Measurements from ENCODE around the gene IP6K1.
"Not testable (repeated sequence)": the region's sequence is repeated elsewhere in the genome, so short reads cannot be mapped to it uniquely, and the experiment has no call there.

The IP6K1 gene

GRCh38 chr3:49685846-49686245 lies 100.5 kb downstream of the IP6K1 start:
- H3K27me3 ChIP-seq (ENCODE audit: control insufficient read depth in 5 of 5, insufficient read depth in 4 of 5, low read length in 5 of 5); H3K9me3 ChIP-seq (ENCODE audit: control insufficient read depth in 5 of 5, low read length in 5 of 5); H3K27ac ChIP-seq (ENCODE audit: low read depth, low read length); H3K4me3 ChIP-seq (ENCODE audit: low read depth in 1 of 5, low read length in 5 of 5); H3K9ac ChIP-seq (ENCODE audit: low read length in 5 of 5): not testable (repeated sequence)
- peaks cover 0 to 39% (median 34%) of the 10 kb centered on the region in 5 donors for H3K36me3 ChIP-seq (ENCODE audit: control insufficient read depth in 5 of 5, insufficient read depth in 5 of 5, low read length in 5 of 5)
- H3K4me1 ChIP-seq (ENCODE audit: control insufficient read depth in 5 of 5, insufficient read depth in 5 of 5, low read length in 5 of 5): peaks cover 0 to 34% (median 26%) of the 10 kb centered on the region in 5 donors

- Histone ChIP-seq H3K36me3 (ENCODE audit: control insufficient read depth in 5 of 5, insufficient read depth in 5 of 5, low read length in 5 of 5) (peaks cover 0 to 47% (median 42%) of the 10 kb centered on the region in 5 donors), H3K4me1 (ENCODE audit: control insufficient read depth in 5 of 5, insufficient read depth in 5 of 5, low read length in 5 of 5) (peaks cover 0 to 27% (median 18%) of the 10 kb centered on the region in 5 donors)
- not testable (repeated sequence) for H3K27me3 ChIP-seq (ENCODE audit: control insufficient read depth in 5 of 5, insufficient read depth in 4 of 5, low read length in 5 of 5); H3K4me3 ChIP-seq (ENCODE audit: low read depth in 1 of 5, low read length in 5 of 5); H3K9me3 ChIP-seq (ENCODE audit: control insufficient read depth in 5 of 5, low read length in 5 of 5); H3K27ac ChIP-seq (ENCODE audit: low read depth, low read length); H3K9ac ChIP-seq (ENCODE audit: low read length in 5 of 5)
Observed at GRCh38 chr3:49685103-49685502, 101.2 kb downstream of the IP6K1 start.

GRCh38 chr3:49684453-49684852 lies 101.9 kb downstream of the IP6K1 start:
- peaks cover 0 to 20% (median 14%) of the 10 kb centered on the region in 5 donors for H3K4me1 ChIP-seq (ENCODE audit: control insufficient read depth in 5 of 5, insufficient read depth in 5 of 5, low read length in 5 of 5)
- H3K9ac ChIP-seq (ENCODE audit: low read length in 5 of 5); H3K27me3 ChIP-seq (ENCODE audit: control insufficient read depth in 5 of 5, insufficient read depth in 4 of 5, low read length in 5 of 5); H3K9me3 ChIP-seq (ENCODE audit: control insufficient read depth in 5 of 5, low read length in 5 of 5); H3K4me3 ChIP-seq (ENCODE audit: low read depth in 1 of 5, low read length in 5 of 5); H3K27ac ChIP-seq (ENCODE audit: low read depth, low read length): not testable (repeated sequence)
- peaks cover 0 to 53% (median 48%) of the 10 kb centered on the region in 5 donors for H3K36me3 ChIP-seq (ENCODE audit: control insufficient read depth in 5 of 5, insufficient read depth in 5 of 5, low read length in 5 of 5)

GRCh38 chr3:49683162-49683561 lies 103.2 kb downstream of the IP6K1 start:
- H3K27ac ChIP-seq (ENCODE audit: low read depth, low read length): no peak overlapping the region
- peaks cover 0 to 66% (median 61%) of the 10 kb centered on the region in 5 donors for H3K36me3 ChIP-seq (ENCODE audit: control insufficient read depth in 5 of 5, insufficient read depth in 5 of 5, low read length in 5 of 5)
- H3K4me3 ChIP-seq (ENCODE audit: low read depth in 1 of 5, low read length in 5 of 5): no peak overlapping the region
- H3K27me3 ChIP-seq (ENCODE audit: control insufficient read depth in 5 of 5, insufficient read depth in 4 of 5, low read length in 5 of 5): peaks cover 0 to 3% (median 0%) of the 10 kb centered on the region in 5 donors
- peaks cover 0 to 10% (median 7%) of the 10 kb centered on the region in 5 donors for H3K4me1 ChIP-seq (ENCODE audit: control insufficient read depth in 5 of 5, insufficient read depth in 5 of 5, low read length in 5 of 5)
- no peaks in the 10 kb centered on the region for H3K9me3 ChIP-seq (ENCODE audit: control insufficient read depth in 5 of 5, low read length in 5 of 5)
- H3K9ac ChIP-seq (ENCODE audit: low read length in 5 of 5): no peak overlapping the region

- no peak overlapping the region for H3K27ac ChIP-seq (ENCODE audit: low read depth, low read length)
- no peak overlapping the region for H3K4me3 ChIP-seq (ENCODE audit: low read depth in 1 of 5, low read length in 5 of 5)
- peaks cover 0 to 3% (median 0%) of the 10 kb centered on the region in 5 donors for H3K27me3 ChIP-seq (ENCODE audit: control insufficient read depth in 5 of 5, insufficient read depth in 4 of 5, low read length in 5 of 5)
Observed at GRCh38 chr3:49681543-49681942, 104.8 kb downstream of the IP6K1 start.

GRCh38 chr3:49681232-49681522 lies 105.2 kb downstream of the IP6K1 start:
- peaks cover 0 to under 1% (median 0%) of the 10 kb centered on the region in 5 donors for H3K4me1 ChIP-seq (ENCODE audit: control insufficient read depth in 5 of 5, insufficient read depth in 5 of 5, low read length in 5 of 5)
- no peaks in the 10 kb centered on the region for H3K27me3 ChIP-seq (ENCODE audit: control insufficient read depth in 5 of 5, insufficient read depth in 4 of 5, low read length in 5 of 5)
- H3K9me3 ChIP-seq (ENCODE audit: control insufficient read depth in 5 of 5, low read length in 5 of 5): no peaks in the 10 kb centered on the region

More at GRCh38 chr3:49681543-49681942, 104.8 kb downstream of the IP6K1 start:
- H3K9ac ChIP-seq (ENCODE audit: low read length in 5 of 5): no peak overlapping the region
- peaks cover 0 to 83% (median 77%) of the 10 kb centered on the region in 5 donors for H3K36me3 ChIP-seq (ENCODE audit: control insufficient read depth in 5 of 5, insufficient read depth in 5 of 5, low read length in 5 of 5)
- peaks cover 0 to 4% (median 3%) of the 10 kb centered on the region in 5 donors for H3K4me1 ChIP-seq (ENCODE audit: control insufficient read depth in 5 of 5, insufficient read depth in 5 of 5, low read length in 5 of 5)
- H3K9me3 ChIP-seq (ENCODE audit: control insufficient read depth in 5 of 5, low read length in 5 of 5): no peaks in the 10 kb centered on the region

GRCh38 chr3:49680493-49681231 lies 105.7 kb downstream of the IP6K1 start:
- Histone ChIP-seq H3K36me3 (ENCODE audit: control insufficient read depth in 5 of 5, insufficient read depth in 5 of 5, low read length in 5 of 5) (peaks cover 0 to 91% (median 84%) of the 10 kb centered on the region in 5 donors), H3K27ac (ENCODE audit: low read depth, low read length) (no peak overlapping the region), H3K9ac (ENCODE audit: low read length in 5 of 5) (no peak overlapping the region), H3K9me3 (ENCODE audit: control insufficient read depth in 5 of 5, low read length in 5 of 5) (no peaks in the 10 kb centered on the region), H3K27me3 (ENCODE audit: control insufficient read depth in 5 of 5, insufficient read depth in 4 of 5, low read length in 5 of 5) (no peaks in the 10 kb centered on the region), H3K4me3 (ENCODE audit: low read depth in 1 of 5, low read length in 5 of 5) (no peak overlapping the region), H3K4me1 (ENCODE audit: control insufficient read depth in 5 of 5, insufficient read depth in 5 of 5, low read length in 5 of 5) (no peaks in the 10 kb centered on the region)

More at GRCh38 chr3:49681232-49681522, 105.2 kb downstream of the IP6K1 start:
- peaks cover 0 to 86% (median 81%) of the 10 kb centered on the region in 5 donors for H3K36me3 ChIP-seq (ENCODE audit: control insufficient read depth in 5 of 5, insufficient read depth in 5 of 5, low read length in 5 of 5)
- H3K4me3 ChIP-seq (ENCODE audit: low read depth in 1 of 5, low read length in 5 of 5): no peak overlapping the region
- no peak overlapping the region for H3K27ac ChIP-seq (ENCODE audit: low read depth, low read length)
- H3K9ac ChIP-seq (ENCODE audit: low read length in 5 of 5): no peak overlapping the region

GRCh38 chr3:49675912-49676311 lies 110.4 kb downstream of the IP6K1 start:
- peaks cover 0 to 55% (median 51%) of the 10 kb centered on the region in 5 donors for H3K36me3 ChIP-seq (ENCODE audit: control insufficient read depth in 5 of 5, insufficient read depth in 5 of 5, low read length in 5 of 5)

GRCh38 chr3:49674497-49674983 lies 111.8 kb downstream of the IP6K1 start:
- Histone ChIP-seq H3K27ac (ENCODE audit: low read depth, low read length) (peak overlapping the region; percentile 23), H3K4me3 (ENCODE audit: low read depth in 1 of 5, low read length in 5 of 5) (peak overlapping the region; percentile 66 to 85 (median 82)), H3K9ac (ENCODE audit: low read length in 5 of 5) (peak overlapping the region in 4 of 5 donors; percentile 55 to 81 (median 63)), H3K27me3 (ENCODE audit: control insufficient read depth in 5 of 5, insufficient read depth in 4 of 5, low read length in 5 of 5) (no peaks in the 10 kb centered on the region), H3K9me3 (ENCODE audit: control insufficient read depth in 5 of 5, low read length in 5 of 5) (peaks cover 0 to 3% (median 0%) of the 10 kb centered on the region in 5 donors), H3K36me3 (ENCODE audit: control insufficient read depth in 5 of 5, insufficient read depth in 5 of 5, low read length in 5 of 5) (peaks cover 0 to 41% (median 37%) of the 10 kb centered on the region in 5 donors), H3K4me1 (ENCODE audit: control insufficient read depth in 5 of 5, insufficient read depth in 5 of 5, low read length in 5 of 5) (peaks cover 0 to 22% (median 18%) of the 10 kb centered on the region in 5 donors)

More at GRCh38 chr3:49675912-49676311, 110.4 kb downstream of the IP6K1 start:
- Histone ChIP-seq H3K4me1 (ENCODE audit: control insufficient read depth in 5 of 5, insufficient read depth in 5 of 5, low read length in 5 of 5) (peaks cover 0 to 22% (median 18%) of the 10 kb centered on the region in 5 donors), H3K27me3 (ENCODE audit: control insufficient read depth in 5 of 5, insufficient read depth in 4 of 5, low read length in 5 of 5) (no peaks in the 10 kb centered on the region), H3K9ac (ENCODE audit: low read length in 5 of 5) (no peak overlapping the region), H3K9me3 (ENCODE audit: control insufficient read depth in 5 of 5, low read length in 5 of 5) (peaks cover 0 to 3% (median 0%) of the 10 kb centered on the region in 5 donors), H3K4me3 (ENCODE audit: low read depth in 1 of 5, low read length in 5 of 5) (no peak overlapping the region), H3K27ac (ENCODE audit: low read depth, low read length) (no peak overlapping the region)

All from subcutaneous abdominal adipose tissue (tissue), 5 donors.